Stimulated activated CD4-positive, alpha-beta T cell treated with anti-CD3 and anti-CD28 coated beads, Interleukin-1b, Interleukin-23, amount 100 ng/mL, for 24 hours (primary cell): Measurements from ENCODE around the gene SLC51B.
"Not testable (repeated sequence)": the region's sequence is repeated elsewhere in the genome, so short reads cannot be mapped to it uniquely, and the experiment has no call there.

Experiments
- DNase-seq, 4 experiments: peaks; one replicate each; pipeline ENCODE4 v3.0.0-alpha.2; 2020; ENCODE audit warnings: low read depth in 4 of 4, low spot score in 1 of 4

SLC51B gene

DNA sequence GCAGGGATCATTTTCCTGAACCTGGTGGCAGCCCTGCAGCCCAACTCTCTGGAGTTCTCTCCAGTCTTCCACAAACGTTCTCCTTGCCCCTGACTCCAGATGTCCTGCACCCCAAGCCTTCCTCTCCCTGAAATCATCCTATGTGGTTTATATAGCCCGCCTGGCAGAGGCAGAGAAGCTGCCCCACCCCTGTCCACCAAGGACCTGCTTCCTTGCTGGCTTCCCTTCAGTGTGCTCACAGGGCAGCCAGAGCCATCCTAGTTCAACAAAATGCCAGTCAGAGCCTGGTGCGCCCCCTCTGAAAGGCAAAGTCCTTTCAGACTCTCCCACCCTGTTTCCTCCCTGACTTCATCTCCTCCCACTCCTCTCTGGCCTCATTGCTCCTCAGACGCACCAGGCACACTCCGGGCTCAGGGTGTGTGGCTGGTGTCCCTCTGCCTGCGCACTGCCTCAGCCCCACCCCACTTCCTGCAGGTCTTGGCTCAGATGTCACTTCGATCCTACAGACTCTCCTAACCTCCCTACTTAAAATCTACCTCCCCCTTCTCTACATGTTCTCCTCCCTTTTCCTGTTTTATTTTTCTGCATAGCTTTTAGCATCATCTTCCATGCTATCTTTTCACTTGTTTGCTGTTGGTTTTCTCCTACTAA, 37.2 kb downstream of the SLC51B start:
- no peak for DNase-seq

DNA sequence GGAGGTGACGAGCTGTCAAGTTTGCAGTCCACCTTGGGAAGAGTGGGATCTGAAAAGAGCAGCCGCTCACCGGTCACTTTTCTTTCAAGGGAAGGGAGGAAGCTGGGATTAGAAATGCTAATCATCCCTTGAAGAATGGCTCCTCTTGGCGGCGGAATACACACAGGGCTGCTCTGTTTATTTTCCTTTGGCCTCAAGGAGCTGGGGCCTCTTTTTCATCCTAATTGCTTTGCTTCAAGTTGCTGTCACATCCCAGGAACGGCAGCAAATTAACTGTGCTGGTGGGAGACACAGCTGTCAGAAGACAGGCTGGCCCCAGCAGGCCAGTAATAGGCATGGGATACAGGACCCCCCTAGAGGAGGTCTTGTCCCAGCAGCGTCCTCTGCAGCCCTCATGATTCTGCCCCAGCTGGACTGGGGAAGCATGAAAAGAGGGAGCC, 38.1 kb downstream of the SLC51B start:
- DNase-seq = no peak

DNA sequence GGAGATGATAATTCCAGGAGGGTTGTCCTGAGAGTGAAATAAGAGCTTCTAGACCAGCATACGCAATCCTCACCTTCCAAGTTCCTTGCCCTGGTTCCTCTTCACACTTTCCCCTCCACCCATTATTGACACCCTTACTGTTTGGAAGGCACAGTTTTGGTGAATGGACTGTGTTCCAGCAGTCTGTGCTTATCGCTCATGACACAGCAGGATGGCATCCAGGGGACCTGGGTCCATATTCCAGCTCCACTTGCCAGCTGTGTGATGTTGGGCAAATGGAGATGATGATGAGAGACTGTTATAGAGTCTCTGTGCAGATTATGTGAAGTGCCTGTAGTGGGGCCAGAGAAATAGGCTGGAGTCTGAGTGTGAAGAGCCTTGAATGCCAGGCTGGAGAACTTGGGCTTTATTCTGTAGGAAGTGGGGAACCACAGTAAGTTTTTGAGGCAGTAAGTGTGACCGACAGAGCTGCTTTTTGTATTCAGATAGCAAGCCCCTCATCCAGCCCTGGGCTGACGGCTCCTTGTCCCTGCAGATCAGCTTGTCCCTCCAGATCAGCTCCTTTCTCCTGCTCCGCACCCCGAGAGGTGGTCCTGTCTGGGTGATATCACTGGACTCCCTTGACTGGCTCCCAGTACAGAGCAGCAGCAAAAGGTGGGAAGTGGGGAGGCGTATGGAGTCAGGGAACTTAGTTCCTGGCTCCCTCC, 39.5 kb downstream of the SLC51B start:
- no peak for DNase-seq

DNA sequence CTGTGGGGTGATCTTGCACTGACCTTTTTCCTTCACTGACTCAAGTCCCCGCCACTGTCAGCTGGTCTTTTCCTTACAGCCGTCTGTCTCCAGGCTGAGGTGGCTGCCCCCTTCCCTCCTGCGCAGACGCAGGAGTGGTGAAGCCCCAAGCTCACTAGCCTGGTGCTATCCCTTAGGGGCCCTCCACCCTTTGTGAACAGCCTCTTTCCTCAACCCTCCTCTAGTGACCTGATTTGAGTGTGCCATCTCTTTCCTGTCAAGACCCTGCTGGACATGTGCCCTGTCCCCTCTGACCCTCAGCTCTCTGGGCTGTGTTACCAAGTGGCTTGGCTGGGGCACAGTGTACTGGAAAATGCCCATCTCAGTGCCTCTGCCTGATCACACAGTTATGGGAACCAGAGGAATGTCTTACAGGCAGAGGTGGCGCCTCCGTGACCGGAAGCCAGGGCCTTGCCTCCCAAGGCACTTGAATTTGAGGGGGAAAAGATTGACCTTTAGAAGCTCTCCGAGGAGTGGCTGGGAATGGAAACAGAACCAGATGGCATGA, 40.1 kb downstream of the SLC51B start:
- no peak for DNase-seq

DNA sequence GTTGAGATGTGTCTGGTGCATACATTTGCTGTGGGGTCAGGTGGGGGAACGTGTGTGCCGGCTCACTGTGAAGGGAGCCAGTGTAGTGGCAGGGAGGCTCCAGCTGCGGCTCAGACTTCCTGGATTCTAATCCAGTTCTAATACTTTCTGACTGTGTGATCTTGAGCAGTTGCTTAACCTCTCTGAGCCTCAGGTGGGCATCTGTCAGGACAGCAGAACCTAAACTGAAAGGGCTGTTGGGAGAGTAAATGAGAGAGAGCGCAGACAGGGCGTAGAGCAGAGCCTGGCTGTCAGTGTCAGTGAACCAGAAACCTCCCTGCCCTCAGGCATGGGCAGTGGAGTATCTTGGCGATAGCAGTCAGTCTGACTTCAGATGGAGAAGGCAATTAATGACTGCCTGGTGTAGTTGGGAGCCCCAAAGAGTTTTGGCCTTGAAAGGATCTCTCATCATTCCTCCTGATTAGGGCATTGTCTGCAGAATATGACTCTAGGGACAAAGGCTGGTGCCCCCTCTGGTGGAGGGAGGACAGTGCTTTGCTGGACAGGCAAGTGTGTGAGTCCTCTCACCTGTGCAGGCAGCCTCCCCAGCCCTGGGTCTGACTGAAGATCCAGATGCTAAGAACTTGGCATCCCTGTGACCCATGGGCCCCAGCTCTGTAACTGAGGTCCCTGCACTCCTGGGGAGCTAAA, 40.9 kb downstream of the SLC51B start:
- no peak for DNase-seq

DNA sequence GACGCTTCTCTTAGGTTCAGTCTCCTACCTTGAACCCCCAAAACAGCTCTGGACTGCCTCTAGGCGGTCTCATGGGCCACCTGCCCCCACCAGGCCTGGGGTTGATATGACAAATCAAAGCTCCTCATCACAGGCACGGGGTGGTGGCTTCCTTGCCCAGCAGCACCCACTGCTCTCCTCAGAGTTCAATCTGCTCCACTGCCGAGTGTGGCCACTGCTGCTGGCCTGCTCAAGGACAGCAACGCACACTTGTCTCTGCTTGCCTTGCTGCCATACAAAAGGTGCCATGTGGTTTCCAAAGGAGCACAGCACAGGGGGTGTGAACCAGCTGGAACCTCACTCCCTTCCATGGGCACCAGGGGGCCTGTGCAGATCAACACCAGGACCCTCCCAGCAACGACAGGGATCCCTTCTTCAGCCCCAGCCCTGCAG, 41.5 kb downstream of the SLC51B start:
- DNase-seq = no peak

DNA sequence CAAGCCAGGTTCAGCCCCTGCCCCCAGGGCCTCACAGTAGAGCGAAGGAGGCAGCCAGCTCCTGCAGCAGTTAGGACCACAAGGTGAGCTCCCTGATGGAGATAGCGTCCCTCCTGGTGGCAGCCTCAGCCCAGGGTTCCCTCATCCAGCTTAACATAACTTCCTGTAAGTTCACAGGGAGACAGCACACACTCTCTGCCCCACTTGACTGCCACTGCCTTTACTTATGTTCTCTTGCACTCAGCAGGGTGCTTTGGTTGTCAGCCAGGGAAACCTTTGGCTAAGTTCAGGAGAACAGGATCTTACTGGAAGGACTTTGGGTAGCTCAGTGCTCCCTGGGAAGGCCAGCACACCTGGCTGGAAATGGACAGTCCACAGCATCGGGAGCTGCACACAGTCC, 42.2 kb downstream of the SLC51B start:
- DNase-seq = no peak

DNA sequence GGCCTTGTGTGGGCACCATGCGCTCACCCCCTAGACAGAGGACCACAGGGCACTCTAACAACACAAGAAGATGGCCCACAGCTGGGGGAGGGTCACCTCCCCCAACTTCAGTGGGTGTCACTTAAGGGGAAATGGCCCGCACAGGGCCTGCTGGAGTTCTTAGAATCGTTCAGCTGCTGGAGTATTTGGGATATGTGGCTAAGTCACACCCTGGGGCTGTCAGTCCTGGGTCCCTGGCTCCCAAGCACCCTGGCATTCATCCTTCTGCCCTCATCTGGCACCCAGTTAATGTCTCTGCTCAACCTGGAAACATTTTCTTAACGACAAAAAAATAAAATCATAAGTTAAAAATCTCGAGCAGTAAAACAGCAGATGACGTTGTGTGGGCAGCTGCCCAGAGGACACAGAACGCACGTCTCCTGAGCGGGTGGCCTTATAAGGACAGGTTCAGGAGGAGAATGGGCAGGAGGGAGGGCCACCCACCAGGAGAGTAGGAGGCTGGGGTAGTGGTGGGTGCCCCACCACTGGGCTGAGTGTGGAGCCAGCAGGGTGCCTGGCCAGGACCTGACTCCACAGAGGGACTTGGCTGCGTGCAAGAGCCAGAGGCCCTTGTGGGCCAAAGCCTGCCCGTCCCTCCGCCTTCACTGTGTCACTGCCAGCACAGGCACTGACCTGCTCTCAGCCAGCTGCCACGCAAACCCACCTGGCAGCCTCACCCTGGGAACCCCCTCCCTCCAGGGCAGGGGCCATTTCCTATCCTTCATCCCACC, 42.9 kb downstream of the SLC51B start:
- no peak for DNase-seq

DNA sequence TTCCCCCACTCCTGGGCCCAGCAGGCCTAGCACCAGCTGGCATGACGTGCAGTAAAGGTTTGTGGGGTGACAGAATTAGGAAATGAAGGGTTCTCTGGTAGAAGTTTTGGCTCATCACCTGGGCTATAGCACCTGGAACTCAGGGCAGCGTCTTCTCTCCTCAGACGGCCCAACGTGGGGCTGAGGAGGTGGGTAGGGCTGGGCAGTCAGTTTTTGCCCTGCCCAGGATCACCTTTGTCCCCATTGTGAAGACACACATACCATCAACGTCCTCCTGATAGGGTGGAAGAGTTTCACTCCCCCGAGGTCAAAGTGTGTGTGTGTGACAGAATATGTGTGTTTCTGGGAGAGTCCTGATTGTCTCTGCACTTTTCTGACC, 43.4 kb downstream of the SLC51B start:
- DNase-seq = no peak

DNA sequence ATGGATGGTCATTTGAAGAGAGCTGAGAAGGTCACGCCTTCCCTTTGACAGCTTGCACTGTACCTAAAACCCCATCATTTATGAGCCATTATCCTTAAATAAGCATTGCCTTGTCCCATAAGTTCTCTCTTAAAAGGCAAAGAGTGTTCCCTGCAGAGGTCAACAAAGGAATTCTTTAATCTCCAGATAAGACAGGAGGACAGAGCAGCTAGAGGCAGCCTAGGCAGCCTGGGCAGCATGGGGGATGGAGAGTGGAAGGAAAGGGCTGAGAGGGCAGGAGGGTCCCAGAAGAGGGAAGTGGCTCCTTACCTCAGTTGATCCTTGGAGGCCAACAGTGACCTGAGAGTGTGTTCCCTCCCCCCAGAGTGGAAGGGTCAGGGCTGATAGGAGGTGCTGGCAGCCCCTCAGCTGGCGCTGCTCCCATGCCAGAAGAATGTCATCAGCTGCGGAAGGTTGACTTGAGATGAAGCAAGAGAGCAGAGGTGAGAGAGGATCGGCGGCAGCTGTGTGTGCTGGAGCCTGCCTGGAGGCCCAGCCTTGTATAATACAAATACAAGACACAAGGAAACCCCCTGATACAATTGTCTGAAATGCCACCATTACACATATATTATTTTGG, 44.1 kb downstream of the SLC51B start:
- DNase-seq = no peak

DNA sequence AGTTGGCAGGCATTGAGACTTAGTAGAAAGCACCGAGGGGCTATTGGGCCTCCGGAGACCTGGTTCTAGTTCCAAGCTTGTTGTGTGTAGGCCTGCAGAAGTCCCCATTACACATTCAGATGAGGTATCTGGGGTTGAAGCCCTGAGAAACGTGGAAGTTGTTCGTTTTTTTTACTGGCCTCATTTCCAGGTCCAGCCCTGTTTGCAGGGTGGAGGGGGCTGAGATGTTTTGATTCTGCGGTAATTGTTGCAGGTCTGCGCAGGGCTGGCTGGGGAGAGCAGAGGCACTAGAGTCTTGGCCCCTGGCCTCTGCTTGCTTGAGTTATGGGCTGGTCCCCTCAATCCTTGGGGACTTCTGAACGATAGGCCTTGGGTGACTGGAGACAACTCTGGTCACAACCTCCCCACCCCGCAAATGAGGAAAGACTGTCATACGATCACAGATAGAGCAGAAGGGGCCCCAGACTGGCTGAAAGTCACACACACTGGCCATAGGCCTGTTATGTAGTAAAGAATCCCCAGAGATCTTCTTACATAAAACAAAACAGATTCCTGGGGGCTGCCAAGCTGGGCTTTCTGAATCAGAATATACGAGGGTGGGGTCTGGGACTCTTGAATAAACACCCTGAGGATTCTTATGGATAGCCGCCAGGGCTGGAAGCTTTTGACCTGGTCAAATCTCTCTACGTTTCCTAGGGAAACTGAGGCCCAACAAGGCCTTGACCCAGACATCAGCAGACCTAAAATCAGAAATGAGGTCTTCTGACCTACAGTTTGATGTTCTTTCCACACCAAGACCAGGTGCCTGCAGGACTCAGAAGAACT, 47.0 kb downstream of the SLC51B start:
- DNase-seq = no peak

DNA sequence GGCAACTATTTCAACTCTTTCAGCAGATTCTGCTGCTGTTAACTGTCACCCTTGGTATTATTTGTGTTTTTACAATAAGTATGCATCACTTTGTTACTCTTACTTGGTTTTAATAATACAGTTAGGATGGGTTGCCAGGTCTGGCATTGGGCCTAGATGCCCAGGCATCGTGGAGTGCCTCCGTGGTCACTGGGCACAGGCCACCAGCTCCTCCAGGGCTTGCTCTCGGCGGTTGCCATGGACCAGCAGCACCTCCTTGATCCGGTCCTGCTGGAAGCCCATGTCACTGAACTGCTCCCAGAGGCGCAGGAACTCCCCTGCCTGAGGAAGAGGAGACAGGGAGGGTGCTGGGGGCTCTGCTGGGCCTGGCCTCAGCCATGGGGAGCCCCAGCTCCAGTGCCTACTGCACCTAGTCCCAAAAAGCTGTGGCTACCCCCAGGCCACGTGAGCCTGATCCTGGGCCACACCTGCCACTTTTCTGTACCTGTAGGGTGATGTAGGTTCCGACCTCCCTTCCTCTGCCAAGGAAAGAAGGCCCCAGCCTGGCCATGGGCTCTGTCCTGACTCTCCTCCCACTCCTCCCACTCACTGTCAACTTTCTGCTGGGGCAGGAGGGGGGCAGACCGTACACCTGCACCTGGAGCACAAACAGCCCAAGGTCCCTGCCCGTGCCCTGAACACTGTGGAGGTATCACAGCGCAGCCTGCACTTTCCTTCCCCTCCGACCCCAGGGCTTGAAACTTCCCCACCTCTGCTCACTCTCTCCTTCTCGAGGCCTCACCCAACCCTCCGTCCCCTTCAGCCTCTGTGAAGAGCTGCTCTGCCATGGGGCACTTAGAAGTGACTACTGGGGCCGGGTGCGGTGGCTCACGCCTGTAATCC, 48.0 kb downstream of the SLC51B start:
- DNase-seq = no peak

DNA sequence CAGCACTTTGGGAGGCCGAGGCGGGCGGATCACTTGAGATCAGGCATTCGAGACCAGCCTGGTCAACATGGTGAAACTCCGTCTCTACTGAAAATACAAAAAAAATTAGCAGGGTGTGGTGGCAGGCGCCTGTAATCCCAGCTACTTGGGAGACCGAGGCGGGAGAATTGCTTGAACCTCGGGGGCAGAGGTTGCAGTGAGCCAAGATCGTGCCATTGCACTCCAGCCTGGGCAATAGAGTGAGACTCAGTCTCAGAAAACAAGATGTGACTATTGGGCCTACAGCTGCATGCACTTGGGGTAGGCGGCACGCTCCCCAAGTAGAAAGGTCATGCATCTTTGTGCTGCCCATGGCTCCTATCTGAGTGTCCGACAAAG, 48.6 kb downstream of the SLC51B start:
- DNase-seq = not testable (repeated sequence)

DNA sequence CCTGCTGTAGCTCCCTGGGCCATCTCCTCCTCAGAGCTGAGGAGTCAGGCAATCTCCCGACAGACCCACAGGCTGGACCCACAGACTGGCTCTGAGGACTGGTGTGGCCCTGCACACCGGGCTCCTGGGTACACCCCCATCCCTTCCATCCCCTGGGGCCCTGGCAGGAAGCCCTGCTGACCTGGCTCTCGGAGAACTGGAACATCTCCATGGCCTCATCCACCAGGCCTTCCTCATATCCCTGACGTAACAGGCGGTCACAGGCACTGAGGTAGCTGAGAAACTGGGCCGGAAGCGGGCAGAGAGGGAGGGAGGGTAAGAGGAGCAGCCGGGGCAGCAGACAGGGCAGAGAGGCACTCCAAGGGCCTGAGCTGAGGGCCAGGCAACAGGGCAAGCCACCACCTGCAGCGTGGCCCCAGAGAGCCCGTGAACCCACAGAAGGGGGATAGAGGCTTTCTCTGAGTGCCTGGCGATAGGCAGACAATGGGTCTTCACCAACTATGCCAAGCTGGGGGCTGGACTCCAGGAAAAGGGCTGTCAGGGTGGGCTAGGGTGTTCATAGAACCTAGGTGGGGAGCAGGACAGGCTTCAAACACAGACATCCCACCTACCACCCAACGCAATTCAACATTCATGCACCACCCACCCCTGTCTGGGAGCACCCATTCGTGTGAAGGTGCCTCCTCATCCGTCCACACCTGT, 49.3 kb downstream of the SLC51B start:
- DNase-seq = no peak

DNA sequence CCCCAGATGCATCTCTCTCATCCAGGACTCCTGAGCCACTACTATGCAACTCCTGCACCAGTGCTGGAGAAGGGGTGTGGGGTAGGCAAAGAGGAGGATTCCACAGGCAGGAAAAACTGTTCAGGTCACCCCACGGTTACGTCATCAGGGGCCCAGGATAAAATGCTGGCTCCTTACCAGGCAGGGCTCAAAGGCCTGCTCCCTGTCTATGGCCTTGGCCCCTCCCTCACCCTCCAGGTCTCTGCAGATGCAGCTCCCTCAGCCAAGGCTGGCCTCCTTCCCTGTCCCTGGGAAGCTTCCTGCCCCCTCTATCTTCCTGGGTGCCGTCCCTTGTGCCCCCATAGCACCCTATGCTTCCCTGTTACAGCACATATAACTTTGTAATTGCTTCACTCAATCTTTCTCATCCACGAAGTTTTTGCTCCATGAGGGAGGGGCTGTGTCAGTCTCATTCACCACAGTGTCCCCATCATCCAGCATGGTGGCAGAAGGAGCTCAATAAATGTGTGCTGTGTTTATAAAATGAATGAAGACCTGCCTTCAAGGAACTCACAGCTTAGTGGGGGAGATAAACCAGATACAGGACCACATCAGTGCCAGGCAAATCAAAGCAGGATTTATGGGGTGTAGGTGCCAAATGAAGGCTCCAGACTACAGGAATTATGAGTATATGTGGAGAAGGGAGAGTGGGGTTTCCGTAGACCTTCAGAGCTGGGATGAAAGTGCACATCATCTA, 50.0 kb downstream of the SLC51B start:
- no peak for DNase-seq

DNA sequence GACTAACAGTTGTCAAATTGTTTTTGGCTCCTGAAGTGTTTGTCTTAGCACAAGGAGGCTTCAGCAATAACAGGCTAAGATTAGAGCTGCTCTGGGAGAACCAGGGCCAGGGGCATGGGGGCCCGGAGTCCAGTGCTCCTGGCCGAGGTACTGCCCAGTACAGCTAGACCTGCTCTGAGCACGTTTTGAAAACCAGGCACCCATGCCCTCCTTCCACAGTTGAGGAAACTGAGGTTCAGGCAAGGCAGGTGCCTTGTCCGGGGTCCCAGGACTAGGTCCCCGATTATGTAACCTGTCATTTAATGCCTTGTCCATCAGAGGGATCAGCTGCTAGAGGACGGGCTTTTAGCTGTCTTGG, 50.5 kb downstream of the SLC51B start:
- no peak for DNase-seq

DNA sequence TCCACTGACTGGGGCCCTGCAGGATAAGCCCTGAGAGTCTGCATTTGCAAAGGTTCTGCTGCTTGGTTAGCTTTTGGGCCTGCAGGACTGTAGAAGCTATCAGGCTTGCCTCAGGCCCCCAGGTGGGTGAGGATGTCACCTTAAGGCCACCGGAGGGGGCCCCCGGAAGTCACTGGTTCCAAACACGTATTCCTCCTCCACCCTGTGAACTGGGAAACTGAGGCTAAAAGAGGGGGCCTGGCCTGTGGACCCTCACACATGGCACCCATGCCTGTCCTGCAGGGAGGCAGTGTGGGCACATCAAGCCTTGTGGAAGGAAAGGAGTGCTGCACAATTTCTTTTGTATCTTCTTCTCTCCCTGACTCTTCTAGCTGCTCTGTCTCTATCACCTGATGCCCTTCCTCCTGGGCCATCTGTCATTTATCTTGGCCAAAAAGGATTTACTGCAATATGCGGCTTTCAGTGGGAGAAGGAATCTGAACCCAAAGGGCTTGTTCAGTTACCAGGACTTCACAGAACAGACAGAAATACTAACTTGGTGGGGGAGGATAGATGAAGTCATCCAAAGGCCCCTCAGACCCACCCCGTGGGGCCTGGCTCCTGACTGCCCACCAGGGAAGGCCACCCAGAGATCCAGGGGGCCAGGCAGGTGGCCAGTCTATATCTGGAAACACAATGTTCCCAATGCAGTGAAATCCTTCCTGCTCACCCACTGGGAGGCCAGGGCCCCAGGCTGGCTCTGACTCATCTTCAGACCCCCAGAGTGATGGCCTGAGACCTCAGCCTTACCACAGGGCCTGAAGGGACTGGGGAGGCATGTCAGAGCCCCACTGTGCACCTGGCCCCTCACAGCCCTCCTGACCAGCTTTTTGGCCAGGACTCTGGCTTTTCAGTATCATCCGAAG, 51.5 kb downstream of the SLC51B start:
- no peak for DNase-seq
